NCI-H2107 treated with DMSO at 0.1 percent for 48 hours (cell line): Measurements from ENCODE around the gene TAB2.
"Not testable (repeated sequence)": the region's sequence is repeated elsewhere in the genome, so short reads cannot be mapped to it uniquely, and the experiment has no call there.

ENCODE experiments used
- DNase-seq: peaks from one replicate; lab custom pipeline; 2025; ENCODE audit not compliant: unreplicated experiment; lab: John Stamatoyannopoulos, UW

Gene TAB2

GRCh38 chr6:149311766-149312165 lies 5.7 kb upstream of the TAB2 start:
- no peak for DNase-seq

GRCh38 chr6:149313070-149313469 lies 4.4 kb upstream of the TAB2 start:
- no peak for DNase-seq

DNA sequence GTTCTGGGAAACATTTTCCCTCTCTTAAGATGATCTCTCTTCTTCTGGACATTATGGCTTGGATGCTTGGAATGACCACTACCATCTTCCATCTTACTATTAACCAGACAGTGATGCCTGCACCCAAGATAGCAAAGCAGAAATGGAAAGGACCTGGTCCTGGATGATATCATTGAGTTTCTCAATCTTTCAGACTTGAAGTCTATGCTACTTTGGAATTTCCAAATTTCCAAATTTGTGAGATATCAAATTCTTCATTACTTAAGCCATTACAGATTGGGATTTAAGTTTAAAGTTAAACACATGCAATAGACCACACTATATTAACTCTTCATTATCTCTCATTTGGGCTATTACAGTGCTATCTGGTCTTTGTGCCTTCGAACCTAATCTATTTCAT lies 3.7 kb upstream of the TAB2 start:
- no peak for DNase-seq

DNA sequence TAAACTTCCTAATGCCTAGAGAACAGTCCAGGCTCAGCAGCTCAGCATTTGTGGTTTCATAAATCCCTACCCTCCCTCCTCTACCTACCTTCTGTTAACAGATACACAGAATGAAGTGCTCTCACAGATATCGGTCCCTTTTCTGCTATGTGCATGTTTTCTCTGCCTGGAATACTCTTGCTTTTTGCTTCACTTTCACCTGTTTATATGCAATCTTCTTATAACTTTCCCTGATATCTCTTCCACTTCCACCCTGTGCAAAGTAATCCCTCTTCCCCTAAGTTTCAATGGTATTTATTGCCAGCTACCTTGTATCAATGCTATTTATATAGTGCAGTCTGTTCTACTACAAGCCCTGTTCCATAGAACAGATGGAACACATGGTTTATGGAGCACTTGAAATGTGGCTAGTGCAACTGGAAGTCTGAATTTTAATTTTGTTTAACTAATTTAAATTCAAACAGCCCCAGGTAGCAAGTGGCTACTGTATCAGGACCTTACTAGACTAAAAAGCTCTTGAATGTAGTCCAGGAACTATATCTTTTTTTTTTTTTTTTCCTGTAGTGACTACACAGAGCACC lies 3.1 kb upstream of the TAB2 start:
- DNase-seq: no peak

DNA sequence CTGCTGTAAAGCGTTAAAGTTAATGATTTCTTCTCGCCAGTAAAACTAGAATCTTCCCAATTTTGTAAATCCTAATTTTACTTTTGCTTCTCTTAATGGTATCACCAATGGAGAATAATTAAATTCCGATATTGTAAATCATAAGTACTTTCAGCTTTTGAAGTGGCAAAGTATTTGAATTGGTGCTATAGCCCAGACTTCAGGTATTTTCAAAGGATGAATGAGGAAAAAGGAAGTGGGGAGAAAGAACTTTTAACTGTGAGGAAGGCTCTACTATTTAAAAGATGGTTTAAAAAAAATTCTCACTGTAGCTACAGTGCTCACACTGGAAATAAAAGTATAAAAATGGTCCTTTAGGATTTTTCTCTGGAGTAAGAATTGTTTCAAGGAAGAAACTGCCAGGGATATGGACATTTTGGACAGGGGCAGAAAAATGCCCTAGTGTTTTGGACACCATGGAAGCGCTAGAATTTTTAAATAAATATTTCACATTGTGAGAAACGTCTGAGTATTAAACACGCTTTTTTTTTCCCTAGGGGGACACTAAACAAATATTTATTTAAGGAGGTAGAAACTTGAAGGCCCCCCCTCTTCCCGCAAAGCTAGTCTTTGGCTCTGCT lies 1.3 kb upstream of the TAB2 start:
- DNase-seq: no peak

GRCh38 chr6:149316740-149317643 lies 520 bp upstream of the TAB2 start:
- DNase-seq: peak; percentile 60

DNA sequence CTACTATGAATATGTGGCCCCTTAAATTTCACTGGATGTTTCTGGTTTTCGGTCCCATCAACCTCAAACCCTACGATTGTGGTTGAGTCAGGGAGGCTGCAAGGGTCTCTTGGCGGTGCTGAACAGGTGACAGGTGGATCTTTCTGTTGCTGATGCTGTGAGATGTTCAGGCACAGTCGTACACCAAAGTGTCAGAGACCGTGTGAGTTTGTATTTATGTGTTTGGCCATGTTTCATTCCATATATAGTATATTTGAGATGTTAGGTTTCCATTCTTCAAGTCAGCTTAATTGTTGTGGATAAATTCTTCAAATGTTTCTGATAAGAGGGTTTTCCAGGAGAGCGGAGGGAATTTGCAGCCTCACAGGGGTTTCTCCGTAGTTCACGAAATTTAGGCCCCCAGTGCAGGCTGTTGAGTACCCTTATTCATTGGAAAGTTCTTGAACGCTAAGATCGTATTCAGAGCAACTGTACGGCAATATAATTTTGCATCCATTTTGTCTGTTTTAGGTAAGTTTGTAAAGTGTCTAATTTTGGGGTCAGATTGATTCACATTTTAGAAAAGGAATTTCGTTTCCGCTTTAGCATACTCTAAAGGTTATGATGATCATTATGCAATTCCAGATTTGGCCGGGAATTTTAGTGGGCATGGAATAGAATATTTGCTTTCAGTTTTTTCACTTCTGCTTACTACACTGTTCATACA lies 1.2 kb downstream of the TAB2 start:
- peak; percentile 30 for DNase-seq

DNA sequence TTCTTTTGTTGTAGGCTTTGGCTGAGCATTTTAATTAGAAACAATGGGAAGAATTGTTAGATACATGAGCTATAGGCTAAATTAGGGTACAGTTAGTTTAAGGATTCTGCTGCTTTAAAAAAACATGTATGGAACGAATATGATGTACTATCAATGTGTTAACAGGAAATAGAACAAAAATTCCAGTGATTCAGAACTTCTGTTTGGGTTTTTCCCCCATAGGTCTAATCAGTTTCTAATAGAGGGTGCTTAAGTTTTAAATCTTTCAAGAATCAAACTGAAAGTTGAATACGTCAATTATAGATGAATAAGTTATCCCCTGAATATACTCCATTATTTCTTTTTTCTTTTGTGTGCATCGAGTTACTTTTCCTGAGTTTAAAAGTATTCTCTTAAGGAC lies 1.9 kb downstream of the TAB2 start:
- no peak for DNase-seq

DNA sequence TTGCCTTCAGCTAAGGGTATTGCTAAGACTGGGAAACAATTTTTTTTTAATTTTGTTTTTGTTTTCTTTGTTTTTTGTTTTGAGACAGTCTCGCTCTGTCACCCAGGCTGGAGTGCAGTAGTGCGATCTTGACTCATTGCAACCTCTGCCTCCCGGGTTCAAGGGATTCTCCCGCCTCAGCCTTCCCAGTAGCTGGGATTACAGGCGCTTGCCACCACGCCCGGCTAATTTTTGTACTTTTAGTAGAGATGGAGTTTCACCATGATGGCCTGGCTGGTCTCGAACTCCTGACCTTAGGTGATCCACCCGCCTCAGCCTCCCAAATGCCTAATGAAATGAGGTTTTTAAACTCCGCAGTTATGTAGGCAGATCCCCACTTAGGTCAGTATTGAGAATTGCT lies 2.5 kb downstream of the TAB2 start:
- DNase-seq: not testable (repeated sequence)

GRCh38 chr6:149320796-149321195 lies 3.3 kb downstream of the TAB2 start:
- DNase-seq: no peak

- no peak for DNase-seq
Measured at GRCh38 chr6:149323353-149323752, 5.8 kb downstream of the TAB2 start.

DNA sequence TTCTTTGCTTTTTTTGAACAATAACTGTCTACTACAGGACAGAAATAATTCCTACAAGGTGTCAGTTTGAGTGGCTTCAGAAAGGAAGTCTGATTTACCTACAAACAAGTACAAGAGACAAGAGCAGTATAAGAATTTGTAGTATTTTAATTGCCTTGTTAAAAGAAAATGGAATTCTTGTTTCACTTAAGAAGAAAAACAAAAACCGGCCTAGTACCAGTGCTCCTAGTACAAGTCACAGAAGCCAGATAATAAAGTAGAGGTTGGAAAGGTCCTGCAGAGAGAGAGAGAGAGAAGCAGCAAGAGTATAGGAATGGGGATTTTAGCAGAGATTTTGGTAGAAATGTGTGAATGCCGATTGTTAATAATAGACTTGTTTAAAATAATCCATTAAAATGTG lies 6.4 kb downstream of the TAB2 start:
- DNase-seq: no peak

DNA sequence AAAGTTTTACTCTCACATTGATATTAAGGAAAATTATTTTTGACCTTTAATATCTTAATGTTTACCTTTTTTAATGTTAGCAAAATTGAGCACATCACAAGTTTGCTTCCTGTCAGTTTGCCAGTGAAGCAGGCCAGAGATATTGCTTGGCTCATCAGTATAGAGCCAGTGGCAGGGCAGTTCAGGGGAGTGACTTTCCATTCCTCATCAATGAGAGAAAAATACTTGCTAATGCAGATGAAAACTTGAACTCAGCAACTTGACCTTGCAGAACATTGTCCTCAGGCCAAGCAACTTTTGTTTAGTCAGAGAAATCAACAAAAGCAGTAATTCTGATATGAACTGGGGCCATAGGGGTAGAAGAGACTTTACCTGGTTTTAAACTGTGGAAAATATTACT lies 6.9 kb downstream of the TAB2 start:
- no peak for DNase-seq

DNA sequence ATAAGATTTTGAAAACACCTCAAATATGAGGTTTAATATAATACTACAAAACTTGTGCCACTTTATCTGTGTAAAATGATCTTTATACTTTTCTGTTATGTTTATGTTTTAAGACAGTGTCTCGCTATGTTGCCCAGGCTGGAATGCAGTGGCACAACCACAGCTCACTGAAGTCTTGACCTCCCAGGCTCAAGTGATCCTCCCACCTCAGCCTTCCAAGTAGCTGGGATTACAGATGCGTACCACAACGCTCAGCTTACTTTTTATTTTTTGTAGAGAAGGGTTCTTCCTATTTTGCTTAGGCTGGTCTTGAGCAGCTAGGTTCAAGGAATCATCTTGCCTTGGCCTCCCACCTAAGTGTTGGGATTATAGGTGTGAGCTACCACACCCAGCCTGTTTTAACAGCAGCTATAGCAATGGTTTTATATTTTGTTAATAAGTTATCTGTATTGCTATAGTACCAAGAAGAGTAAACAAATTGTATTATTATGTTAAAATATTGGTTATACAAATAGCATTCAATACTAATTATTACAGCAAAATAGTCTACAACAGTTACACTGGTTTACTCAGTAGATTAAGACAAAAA lies 8.2 kb downstream of the TAB2 start:
- no peak for DNase-seq

DNA sequence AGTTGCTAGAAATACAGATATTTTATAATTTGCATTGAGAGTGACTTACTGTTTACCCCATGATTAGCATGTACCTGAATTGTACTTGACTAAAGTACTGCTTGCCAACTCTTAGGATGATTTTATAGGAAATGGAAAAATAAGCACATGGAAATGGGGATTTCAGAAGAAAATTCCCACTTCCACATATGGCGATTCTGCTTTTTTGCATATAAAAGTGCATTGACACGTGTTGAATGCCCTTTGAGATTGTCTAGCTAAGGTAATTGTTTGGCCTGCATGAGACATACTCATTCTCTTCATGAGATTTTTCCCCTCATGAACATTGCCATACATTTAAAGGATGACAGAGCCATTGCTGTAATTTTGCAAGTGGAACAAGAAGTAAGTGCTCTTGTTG lies 10.1 kb downstream of the TAB2 start:
- no peak for DNase-seq

- DNase-seq: no peak
Measured at GRCh38 chr6:149328083-149328482, 10.6 kb downstream of the TAB2 start.

GRCh38 chr6:149329529-149329928 lies 12.0 kb downstream of the TAB2 start:
- DNase-seq: no peak

GRCh38 chr6:149330133-149330532 lies 12.6 kb downstream of the TAB2 start:
- no peak for DNase-seq

DNA sequence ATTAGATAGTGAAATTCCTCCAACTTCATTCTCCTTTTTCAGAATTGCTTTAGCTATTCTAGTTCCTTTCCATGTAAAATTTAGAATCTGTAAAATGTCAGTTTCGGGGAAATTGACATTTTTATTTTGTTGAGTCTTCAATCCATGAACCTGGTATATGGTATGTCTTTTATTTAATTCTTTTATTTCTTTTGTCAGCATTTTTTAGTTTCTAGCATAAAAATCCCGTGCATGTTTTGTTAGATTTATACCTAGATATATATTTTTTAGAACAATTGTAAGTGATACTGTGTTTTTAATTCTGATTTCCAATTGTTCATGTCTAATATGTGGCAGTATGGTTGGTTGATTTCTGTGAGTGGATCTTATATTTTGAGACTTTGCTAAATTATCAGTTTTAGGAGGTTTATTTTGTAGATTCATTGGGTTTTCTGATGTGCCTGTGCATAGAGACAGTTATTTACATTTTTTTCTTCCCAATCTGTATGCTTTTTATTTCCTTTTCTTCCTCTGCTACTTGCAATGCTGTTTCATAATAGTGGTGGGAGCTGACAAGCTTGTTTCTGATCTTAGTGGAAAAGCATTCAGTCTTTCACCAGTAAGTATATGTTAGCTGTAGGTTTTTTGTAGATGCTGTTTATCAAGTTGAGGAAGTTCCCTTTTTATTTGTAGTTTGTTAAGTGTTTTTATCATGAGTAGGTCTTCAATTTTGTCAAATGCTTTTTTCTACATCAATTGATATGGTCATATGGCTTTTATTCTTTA lies 13.7 kb downstream of the TAB2 start:
- DNase-seq: no peak

GRCh38 chr6:149331871-149332270 lies 14.4 kb downstream of the TAB2 start:
- DNase-seq: no peak
